Left ventricle myocardium inferior (tissue), 1 donor: Measurements from ENCODE around the gene PLD4. TPM values are rescaled to one million over a fixed set of nuclear protein-coding genes. Genes with fewer than 3 reads are reported as not detected.

ENCODE experiments used
- DNase-seq: peaks from one replicate; pipeline ENCODE4 v3.0.0-alpha.2; 2020
- H3K27ac ChIP-seq: fragments of 200-600 bp; replicated peaks from 2 replicates; pipeline ENCODE4 v1.8.0; 2021
- H3K27me3 ChIP-seq: fragments of 200-600 bp; 2 replicates; pipeline ENCODE4 v1.8.0; 2021; ENCODE audit warnings: low read depth
- H3K36me3 ChIP-seq: fragments of 200-600 bp; 2 replicates; pipeline ENCODE4 v1.8.0; 2021
- H3K4me1 ChIP-seq: fragments of 200-600 bp; 2 replicates; pipeline ENCODE4 v1.8.0; 2021
- H3K4me3 ChIP-seq: fragments of 200-600 bp; 2 replicates; pipeline ENCODE4 v1.8.0; 2021; ENCODE audit warnings: mild to moderate bottlenecking, moderate library complexity
- H3K9me3 ChIP-seq: fragments of 200-600 bp; replicated peaks from 2 replicates; pipeline ENCODE4 v1.8.0; 2021
- CTCF ChIP-seq: fragments of 200-600 bp; IDR thresholded peaks from 2 replicates; pipeline ENCODE4 v1.8.0; 2021; ENCODE audit warnings: antibody characterized with exemption, mild to moderate bottlenecking, borderline replicate concordance
- intact Hi-C: fragments of 100-400 bp; cut with micrococcal nuclease; formaldehyde crosslinking; loops from one replicate; pipeline ENCODE4 v1.11.0; 2022
- total RNA-seq: library from RNA; stranded (reverse); fragmentation: NEBNext Ultra II Directional; extraction: Animal tissue kit (Norgen Biotek cat#: 25700); gene quantifications from one replicate; pipeline ENCODE4 v1.2.1, GENCODE V29; 2021
- donor health status: DM: no; HTN: yes; CAD: no; lungs with severe emphysema.

PLD4 gene
- total RNA-seq, 1 donor from 2014 or later: 0.44 TPM

GRCh38 chr14:104957146-104958113 is 32.8 kb downstream of the PLD4 start:
- Histone ChIP-seq H3K9me3 (no peaks in the 10 kb centered on the region), H3K36me3 (no peaks in the 10 kb centered on the region), H3K4me3 (no peak overlapping the region), H3K4me1 (no peaks in the 10 kb centered on the region), H3K27ac (no peak overlapping the region), H3K27me3 (peaks cover 49% of the 10 kb centered on the region)
- DNase-seq: peak; percentile 9
- intact Hi-C loops: no loop called here
- TF ChIP-seq CTCF: no peak

- peaks cover 52% of the 10 kb centered on the region for H3K27me3 ChIP-seq
- no peak overlapping the region for H3K4me3 ChIP-seq
- no peak for DNase-seq
- intact Hi-C loops: no loop called here
- no peaks in the 10 kb centered on the region for H3K9me3 ChIP-seq
- peaks cover 30% of the 10 kb centered on the region for H3K4me1 ChIP-seq
- no peak overlapping the region for H3K27ac ChIP-seq
- no peaks in the 10 kb centered on the region for H3K36me3 ChIP-seq
- TF ChIP-seq CTCF: no peak
These were observed 39.9 kb downstream of the PLD4 start for GRCh38 chr14:104964546-104964945.

- H3K36me3 ChIP-seq: no peaks in the 10 kb centered on the region
- H3K27me3 ChIP-seq: peaks cover 45% of the 10 kb centered on the region
- intact Hi-C loops: no loop called here
- H3K4me3 ChIP-seq: no peak overlapping the region
- no peak for TF ChIP-seq CTCF
- no peaks in the 10 kb centered on the region for H3K9me3 ChIP-seq
- DNase-seq: peak; percentile 10
- H3K4me1 ChIP-seq: peaks cover 36% of the 10 kb centered on the region
- H3K27ac ChIP-seq: no peak overlapping the region
These were observed 41.0 kb downstream of the PLD4 start for GRCh38 chr14:104965561-104966231.

GRCh38 chr14:104966261-104966865 is 41.7 kb downstream of the PLD4 start:
- Histone ChIP-seq H3K4me1 (peaks cover 43% of the 10 kb centered on the region), H3K4me3 (no peak overlapping the region), H3K36me3 (no peaks in the 10 kb centered on the region), H3K9me3 (no peaks in the 10 kb centered on the region), H3K27me3 (peaks cover 40% of the 10 kb centered on the region), H3K27ac (peak overlapping the region; percentile 83)
- TF ChIP-seq CTCF: no peak
- intact Hi-C loops: no loop called here
- DNase-seq: no peak

- H3K27ac ChIP-seq: peak overlapping the region; percentile 83
- no peaks in the 10 kb centered on the region for H3K9me3 ChIP-seq
- DNase-seq: no peak
- peaks cover 43% of the 10 kb centered on the region for H3K4me1 ChIP-seq
- H3K4me3 ChIP-seq: peak overlapping the region; percentile 60
- peaks cover 39% of the 10 kb centered on the region for H3K27me3 ChIP-seq
- no peaks in the 10 kb centered on the region for H3K36me3 ChIP-seq
- intact Hi-C loops: no loop called here
- TF ChIP-seq CTCF: no peak
These were observed 42.3 kb downstream of the PLD4 start for GRCh38 chr14:104966981-104967385.
